Measurements from ENCODE around the gene MRLN.

The MRLN gene

GRCh38 chr10:59711871-59712494 is 41.3 kb downstream of the MRLN start:
- H3K4me3 ChIP-seq (ENCODE audit: low read depth, low read length): no peak overlapping the region
- DNase-seq (ENCODE audit: low read depth, low spot score): no peak
- in situ Hi-C loops (cut with HindIII; ENCODE audit: low sequenced_read_pairs): no loop called here
- TF ChIP-seq CTCF (IDR thresholded peaks at IDR 0.05; ENCODE audit: low read depth, low read length): no peak

- TF ChIP-seq CTCF (IDR thresholded peaks at IDR 0.05; ENCODE audit: low read depth, low read length): peak; percentile 48
- H3K4me3 ChIP-seq (ENCODE audit: low read depth, low read length): peak within 1 kb of the TSS; percentile 50
- in situ Hi-C loops (cut with HindIII; ENCODE audit: low sequenced_read_pairs): no loop called here
- DNase-seq (ENCODE audit: low read depth, low spot score): peak; percentile 46
Observed at GRCh38 chr10:59709395-59710125, 43.7 kb downstream of the MRLN start, which contains the start of gene SLC16A9. SLC16A9 (minus strand) TSS chr10:59709850; CDS start chr10:59684291, 25,559 bp downstream.

- TF ChIP-seq CTCF (IDR thresholded peaks at IDR 0.05; ENCODE audit: low read depth, low read length): no peak
- in situ Hi-C loops (cut with HindIII; ENCODE audit: low sequenced_read_pairs): no loop called here
- DNase-seq (ENCODE audit: low read depth, low spot score): no peak
- peak overlapping the region; percentile 50 for H3K4me3 ChIP-seq (ENCODE audit: low read depth, low read length)
Observed at GRCh38 chr10:59708816-59709394, 44.4 kb downstream of the MRLN start.

GRCh38 chr10:59706851-59707797 is 46.1 kb downstream of the MRLN start:
- DNase-seq (ENCODE audit: low read depth, low spot score): no peak
- in situ Hi-C loops (cut with HindIII; ENCODE audit: low sequenced_read_pairs): no loop called here
- H3K4me3 ChIP-seq (ENCODE audit: low read depth, low read length): no peak overlapping the region
- no peak for TF ChIP-seq CTCF (IDR thresholded peaks at IDR 0.05; ENCODE audit: low read depth, low read length)

- no peak overlapping the region for H3K4me3 ChIP-seq (ENCODE audit: low read depth, low read length)
- no peak for DNase-seq (ENCODE audit: low read depth, low spot score)
- no peak for TF ChIP-seq CTCF (IDR thresholded peaks at IDR 0.05; ENCODE audit: low read depth, low read length)
- in situ Hi-C loops (cut with HindIII; ENCODE audit: low sequenced_read_pairs): no loop called here
Observed at GRCh38 chr10:59705931-59706330, 47.3 kb downstream of the MRLN start.

- H3K4me3 ChIP-seq (ENCODE audit: low read depth, low read length): no peak overlapping the region
- in situ Hi-C loops (cut with HindIII; ENCODE audit: low sequenced_read_pairs): no loop called here
- no peak for DNase-seq (ENCODE audit: low read depth, low spot score)
- no peak for TF ChIP-seq CTCF (IDR thresholded peaks at IDR 0.05; ENCODE audit: low read depth, low read length)
Observed at GRCh38 chr10:59704630-59705029, 48.6 kb downstream of the MRLN start.

All from astrocyte of the spinal cord (primary cell).